Tibial nerve (tissue), 4 donors: Measurements from ENCODE around the gene FBP1.

ENCODE experiments used
- EP300 ChIP-seq, 2 donors: sonication (generic); formaldehyde crosslinking; IDR thresholded peaks; one replicate each; pipeline ENCODE4 v1.6.1; 2017; ENCODE audit warnings: antibody characterized with exemption in 2 of 2, mild to moderate bottlenecking in 1 of 2
- POLR2A ChIP-seq, 2 donors: fragments of 450-650 bp; IDR thresholded peaks; one replicate each; pipeline ENCODE4 v1.6.1; 2017; ENCODE audit warnings: antibody characterized with exemption in 2 of 2, mild to moderate bottlenecking in 2 of 2, moderate library complexity in 2 of 2
- TF ChIP-seq, protein P1 (sequence below), 5 experiments: fragments of 200-600 bp in 3 of 5; fragments of 450-650 bp in 2 of 5; sonication (generic) in 3 of 5; IDR thresholded peaks; one replicate each; pipeline ENCODE4 v1.5.1; 2016 to 2019; ENCODE audit warnings: antibody characterized with exemption in 5 of 5, mild to moderate bottlenecking in 3 of 5, moderate library complexity in 2 of 5

DNA sequence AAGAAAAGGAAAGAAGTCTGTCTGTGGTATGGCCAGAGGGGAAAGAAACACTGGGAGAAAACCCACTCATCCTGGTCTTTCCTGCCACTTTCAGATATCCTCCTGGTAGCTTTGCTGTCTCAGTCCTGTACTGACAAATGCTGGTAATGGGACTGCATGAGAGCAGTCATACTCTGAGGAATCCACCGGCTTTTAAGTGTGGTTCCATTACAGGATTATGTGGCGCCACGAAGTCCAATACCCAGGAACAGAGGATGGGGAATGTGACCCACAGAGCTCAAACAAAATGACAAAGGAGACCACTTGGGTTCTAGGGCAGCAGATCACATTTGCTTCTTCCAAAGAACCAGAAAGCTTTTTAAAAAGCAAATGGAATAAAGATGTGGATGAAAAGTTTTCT, 26.3 kb upstream of the FBP1 start:
- TF ChIP-seq, protein P1, sequence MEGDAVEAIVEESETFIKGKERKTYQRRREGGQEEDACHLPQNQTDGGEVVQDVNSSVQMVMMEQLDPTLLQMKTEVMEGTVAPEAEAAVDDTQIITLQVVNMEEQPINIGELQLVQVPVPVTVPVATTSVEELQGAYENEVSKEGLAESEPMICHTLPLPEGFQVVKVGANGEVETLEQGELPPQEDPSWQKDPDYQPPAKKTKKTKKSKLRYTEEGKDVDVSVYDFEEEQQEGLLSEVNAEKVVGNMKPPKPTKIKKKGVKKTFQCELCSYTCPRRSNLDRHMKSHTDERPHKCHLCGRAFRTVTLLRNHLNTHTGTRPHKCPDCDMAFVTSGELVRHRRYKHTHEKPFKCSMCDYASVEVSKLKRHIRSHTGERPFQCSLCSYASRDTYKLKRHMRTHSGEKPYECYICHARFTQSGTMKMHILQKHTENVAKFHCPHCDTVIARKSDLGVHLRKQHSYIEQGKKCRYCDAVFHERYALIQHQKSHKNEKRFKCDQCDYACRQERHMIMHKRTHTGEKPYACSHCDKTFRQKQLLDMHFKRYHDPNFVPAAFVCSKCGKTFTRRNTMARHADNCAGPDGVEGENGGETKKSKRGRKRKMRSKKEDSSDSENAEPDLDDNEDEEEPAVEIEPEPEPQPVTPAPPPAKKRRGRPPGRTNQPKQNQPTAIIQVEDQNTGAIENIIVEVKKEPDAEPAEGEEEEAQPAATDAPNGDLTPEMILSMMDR (IDR thresholded peaks at IDR 0.05), result no peak
- TF ChIP-seq EP300 (IDR thresholded peaks at IDR 0.05) (no peak), POLR2A (IDR thresholded peaks at IDR 0.05) (no peak)
